SK-N-SH (cell line): Measurements from ENCODE around the gene ZNF683.

Experiments used
- ELF1 ChIP-seq: IDR thresholded peaks from 2 replicates; pipeline ENCODE4 v1.4.0; 2012
- EP300 ChIP-seq, 2 experiments: IDR thresholded peaks; 2 replicates each; pipeline versions ENCODE4 v1.4.0 to v1.6.1; 2012; ENCODE audit warnings: borderline replicate concordance in 1 of 2, low read depth in 1 of 2, low read length in 1 of 2
- FOSL2 ChIP-seq: IDR thresholded peaks from 2 replicates; pipeline ENCODE4 v1.4.0; 2012; ENCODE audit warnings: low read depth, mild to moderate bottlenecking, moderate library complexity, borderline replicate concordance
- FOXM1 ChIP-seq: IDR thresholded peaks from 2 replicates; pipeline ENCODE4 v1.4.0; 2012; ENCODE audit warnings: low read depth, mild to moderate bottlenecking
- GABPA ChIP-seq: IDR thresholded peaks from 2 replicates; pipeline ENCODE4 v1.4.0; 2012; ENCODE audit warnings: low read depth, mild to moderate bottlenecking
- JUND ChIP-seq: IDR thresholded peaks from 2 replicates; pipeline ENCODE4 v1.4.0; 2012
- MEF2A ChIP-seq: IDR thresholded peaks from 2 replicates; pipeline ENCODE4 v1.4.0; 2012; ENCODE audit warnings: low read depth, borderline replicate concordance
- POLR2AphosphoS5 ChIP-seq: IDR thresholded peaks from 2 replicates; pipeline ENCODE4 v1.6.1; 2012; ENCODE audit warnings: low read depth, low read length
- RAD21 ChIP-seq: IDR thresholded peaks from 2 replicates; pipeline ENCODE4 v1.6.1; 2012; ENCODE audit warnings: mild to moderate bottlenecking, low read length
- RCOR1 ChIP-seq: fragments of 150-350 bp; IDR thresholded peaks from 2 replicates; pipeline ENCODE4 v1.6.1; 2017; ENCODE audit warnings: antibody characterized with exemption, low read length
- RFX5 ChIP-seq: IDR thresholded peaks from 2 replicates; pipeline ENCODE4 v1.6.1; 2012; ENCODE audit warnings: mild to moderate bottlenecking, improper control_type of control experiment, low read length
- YY1 ChIP-seq: IDR thresholded peaks from 2 replicates; pipeline ENCODE4 v1.4.0; 2012; ENCODE audit warnings: low read depth, mild to moderate bottlenecking
- TF ChIP-seq, protein P1 (sequence below): fragments of 200-600 bp; sonication (generic); IDR thresholded peaks from 2 replicates; pipeline ENCODE4 v1.6.1; 2017; ENCODE audit warnings: antibody characterized with exemption, mild to moderate bottlenecking, moderate library complexity
- TF ChIP-seq, protein P2 (sequence below): fragments of 150-350 bp; IDR thresholded peaks from 2 replicates; pipeline ENCODE4 v1.6.1; 2017; ENCODE audit warnings: antibody characterized with exemption, low read length, low read depth, borderline replicate concordance

DNA sequence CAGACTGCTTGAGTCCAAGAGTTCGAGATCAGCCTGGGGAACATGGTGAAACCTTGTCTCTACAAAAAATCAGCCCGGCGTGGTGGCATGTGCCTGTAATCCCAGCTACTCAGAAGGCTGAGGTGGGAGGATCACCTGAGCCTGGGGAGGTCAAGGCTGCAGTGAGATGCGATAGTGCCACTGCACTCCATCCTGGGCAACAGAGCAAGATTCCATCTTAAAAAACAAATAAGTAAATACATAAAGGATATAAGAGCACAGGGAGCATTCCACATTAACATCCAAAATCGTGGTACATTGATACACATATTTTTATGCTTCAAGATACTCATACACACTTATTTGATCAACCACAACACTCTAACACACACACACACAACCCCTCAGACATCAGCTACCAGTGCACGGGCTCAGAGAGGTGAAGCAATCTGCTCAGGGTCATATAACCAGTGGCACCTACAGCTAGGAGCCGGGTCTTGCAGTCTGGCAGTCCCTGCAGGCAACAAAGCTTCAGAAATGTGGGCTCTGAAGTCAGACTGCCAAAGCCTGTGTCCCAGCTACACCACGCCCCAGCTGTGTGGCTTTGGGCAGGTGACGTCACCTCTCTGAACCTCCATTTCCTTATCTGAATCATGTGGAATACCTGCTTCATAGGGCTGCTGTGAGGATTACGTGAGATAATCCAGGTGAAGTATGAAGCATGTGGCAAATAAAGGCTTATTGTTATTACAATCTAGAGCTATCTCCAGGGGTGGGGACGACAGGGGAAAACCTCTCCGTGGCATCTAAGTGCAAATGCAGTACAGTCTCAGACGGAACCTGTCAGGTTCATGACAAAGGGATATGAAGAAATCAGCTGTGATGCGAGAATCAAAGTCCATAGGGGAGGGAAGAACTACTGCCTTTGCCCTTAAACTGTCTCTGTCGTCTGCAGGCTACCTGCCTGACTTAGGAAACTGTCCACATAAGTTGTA lies 13.9 kb downstream of the ZNF683 start:
- no peak for TF ChIP-seq RAD21
- TF ChIP-seq, protein P1, sequence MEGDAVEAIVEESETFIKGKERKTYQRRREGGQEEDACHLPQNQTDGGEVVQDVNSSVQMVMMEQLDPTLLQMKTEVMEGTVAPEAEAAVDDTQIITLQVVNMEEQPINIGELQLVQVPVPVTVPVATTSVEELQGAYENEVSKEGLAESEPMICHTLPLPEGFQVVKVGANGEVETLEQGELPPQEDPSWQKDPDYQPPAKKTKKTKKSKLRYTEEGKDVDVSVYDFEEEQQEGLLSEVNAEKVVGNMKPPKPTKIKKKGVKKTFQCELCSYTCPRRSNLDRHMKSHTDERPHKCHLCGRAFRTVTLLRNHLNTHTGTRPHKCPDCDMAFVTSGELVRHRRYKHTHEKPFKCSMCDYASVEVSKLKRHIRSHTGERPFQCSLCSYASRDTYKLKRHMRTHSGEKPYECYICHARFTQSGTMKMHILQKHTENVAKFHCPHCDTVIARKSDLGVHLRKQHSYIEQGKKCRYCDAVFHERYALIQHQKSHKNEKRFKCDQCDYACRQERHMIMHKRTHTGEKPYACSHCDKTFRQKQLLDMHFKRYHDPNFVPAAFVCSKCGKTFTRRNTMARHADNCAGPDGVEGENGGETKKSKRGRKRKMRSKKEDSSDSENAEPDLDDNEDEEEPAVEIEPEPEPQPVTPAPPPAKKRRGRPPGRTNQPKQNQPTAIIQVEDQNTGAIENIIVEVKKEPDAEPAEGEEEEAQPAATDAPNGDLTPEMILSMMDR = no peak
- TF ChIP-seq YY1 = no peak
- no peak for TF ChIP-seq ELF1
- no peak for TF ChIP-seq GABPA
- TF ChIP-seq RCOR1 = no peak
- TF ChIP-seq RFX5 = no peak
- no peak for TF ChIP-seq FOXM1
- no peak for TF ChIP-seq POLR2AphosphoS5
- TF ChIP-seq MEF2A = no peak
- no peak for TF ChIP-seq JUND
- no peak for TF ChIP-seq FOSL2
- TF ChIP-seq, protein P2, sequence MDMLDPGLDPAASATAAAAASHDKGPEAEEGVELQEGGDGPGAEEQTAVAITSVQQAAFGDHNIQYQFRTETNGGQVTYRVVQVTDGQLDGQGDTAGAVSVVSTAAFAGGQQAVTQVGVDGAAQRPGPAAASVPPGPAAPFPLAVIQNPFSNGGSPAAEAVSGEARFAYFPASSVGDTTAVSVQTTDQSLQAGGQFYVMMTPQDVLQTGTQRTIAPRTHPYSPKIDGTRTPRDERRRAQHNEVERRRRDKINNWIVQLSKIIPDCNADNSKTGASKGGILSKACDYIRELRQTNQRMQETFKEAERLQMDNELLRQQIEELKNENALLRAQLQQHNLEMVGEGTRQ = no peak
- TF ChIP-seq EP300 (IDR thresholded peaks at IDR 0.05; ENCODE audit: borderline replicate concordance in 1 of 2, low read depth in 1 of 2, low read length in 1 of 2) = no peak
